ENCODE results near the gene KLHL7. TPM values are rescaled to one million over a fixed set of nuclear protein-coding genes. Genes with fewer than 3 reads are reported as not detected.

KLHL7 gene
- total RNA-seq, 1 donor from 2014 or later, result 44.0 TPM

- no peak for TF ChIP-seq CTCF (IDR thresholded peaks at IDR 0.05; ENCODE audit: unreplicated experiment)
- Mint-ChIP-seq H3K4me1 (peaks cover 3% of the 10 kb centered on the region), H3K27me3 (ENCODE audit: low read depth) (no peaks in the 10 kb centered on the region), H3K36me3 (peaks cover 23% of the 10 kb centered on the region), H3K9me3 (no peaks in the 10 kb centered on the region), H3K27ac (no peak overlapping the region), H3K4me3 (no peak overlapping the region)
- DNase-seq (ENCODE audit: low spot score in 2 of 2, unreplicated experiment in 2 of 2), result no peak
These were observed 100.6 kb downstream of the KLHL7 start for GRCh38 chr7:23205909-23206767.

GRCh38 chr7:23207021-23207420 is 101.4 kb downstream of the KLHL7 start:
- H3K27me3 Mint-ChIP-seq (ENCODE audit: low read depth), result no peaks in the 10 kb centered on the region
- TF ChIP-seq CTCF (IDR thresholded peaks at IDR 0.05; ENCODE audit: unreplicated experiment), result no peak
- H3K9me3 Mint-ChIP-seq, result no peaks in the 10 kb centered on the region
- H3K4me1 Mint-ChIP-seq, result peaks cover 10% of the 10 kb centered on the region
- H3K4me3 Mint-ChIP-seq, result no peak overlapping the region
- no peak for DNase-seq (ENCODE audit: low spot score in 2 of 2, unreplicated experiment in 2 of 2)
- peaks cover 17% of the 10 kb centered on the region for H3K36me3 Mint-ChIP-seq
- H3K27ac Mint-ChIP-seq, result no peak overlapping the region

GRCh38 chr7:23207884-23208283 is 102.3 kb downstream of the KLHL7 start:
- peaks cover 15% of the 10 kb centered on the region for H3K36me3 Mint-ChIP-seq
- H3K27me3 Mint-ChIP-seq (ENCODE audit: low read depth), result no peaks in the 10 kb centered on the region
- no peaks in the 10 kb centered on the region for H3K9me3 Mint-ChIP-seq
- peaks cover 17% of the 10 kb centered on the region for H3K4me1 Mint-ChIP-seq
- no peak for TF ChIP-seq CTCF (IDR thresholded peaks at IDR 0.05; ENCODE audit: unreplicated experiment)
- no peak for DNase-seq (ENCODE audit: low spot score in 2 of 2, unreplicated experiment in 2 of 2)
- H3K27ac Mint-ChIP-seq, result no peak overlapping the region
- no peak overlapping the region for H3K4me3 Mint-ChIP-seq

GRCh38 chr7:23208316-23208715 is 102.7 kb downstream of the KLHL7 start:
- no peak overlapping the region for H3K27ac Mint-ChIP-seq
- no peak for TF ChIP-seq CTCF (IDR thresholded peaks at IDR 0.05; ENCODE audit: unreplicated experiment)
- no peak overlapping the region for H3K4me3 Mint-ChIP-seq

GRCh38 chr7:23210506-23210905 is 104.9 kb downstream of the KLHL7 start:
- DNase-seq (ENCODE audit: low spot score in 2 of 2, unreplicated experiment in 2 of 2), result no peak
- Mint-ChIP-seq H3K27me3 (ENCODE audit: low read depth) (no peaks in the 10 kb centered on the region), H3K27ac (no peak overlapping the region)

More at GRCh38 chr7:23208316-23208715, 102.7 kb downstream of the KLHL7 start:
- Mint-ChIP-seq H3K27me3 (ENCODE audit: low read depth) (no peaks in the 10 kb centered on the region), H3K36me3 (peaks cover 15% of the 10 kb centered on the region), H3K4me1 (peaks cover 17% of the 10 kb centered on the region), H3K9me3 (no peaks in the 10 kb centered on the region)
- DNase-seq (ENCODE audit: low spot score in 2 of 2, unreplicated experiment in 2 of 2), result no peak

More at GRCh38 chr7:23210506-23210905, 104.9 kb downstream of the KLHL7 start:
- H3K4me1 Mint-ChIP-seq, result peaks cover 18% of the 10 kb centered on the region
- H3K4me3 Mint-ChIP-seq, result no peak overlapping the region
- TF ChIP-seq CTCF (IDR thresholded peaks at IDR 0.05; ENCODE audit: unreplicated experiment), result no peak
- H3K36me3 Mint-ChIP-seq, result peaks cover 6% of the 10 kb centered on the region
- no peaks in the 10 kb centered on the region for H3K9me3 Mint-ChIP-seq

Data from mesothelial cell of epicardium (in vitro differentiated cells).